BLaER1 treated with 17β-estradiol and CSF1 and Interleukin-3, amounts not matched to agents 10 nM and 100 nM (cell line): Measurements from ENCODE around the gene CPZ.

ENCODE experiments used
- H3K27ac ChIP-seq, 11 experiments: shearing (Covaris generic); formaldehyde crosslinking; 2 replicates each; pipeline ENCODE4 v1.8.1; 2022
- H3K27me3 ChIP-seq, 11 experiments: shearing (Covaris generic); formaldehyde crosslinking; 2 replicates each; pipeline ENCODE4 v1.8.1; 2022
- H3K36me3 ChIP-seq, 11 experiments: shearing (Covaris generic); formaldehyde crosslinking; 2 replicates each; pipeline ENCODE4 v1.8.1; 2022
- H3K4me1 ChIP-seq, 10 experiments: shearing (Covaris generic); formaldehyde crosslinking; 2 replicates each; pipeline ENCODE4 v1.8.1; 2022
- H3K4me2 ChIP-seq, 11 experiments: shearing (Covaris generic); formaldehyde crosslinking; 2 replicates each; pipeline ENCODE4 v1.8.1; 2022
- H3K4me3 ChIP-seq, 10 experiments: shearing (Covaris generic); formaldehyde crosslinking; 2 replicates each; pipeline ENCODE4 v1.8.1; 2022
- H3K9ac ChIP-seq, 11 experiments: shearing (Covaris generic); formaldehyde crosslinking; 2 replicates each; pipeline ENCODE4 v1.8.1; 2022
- H3K9me3 ChIP-seq, 11 experiments: shearing (Covaris generic); formaldehyde crosslinking; replicated peaks in 1 of 11; 2 replicates each; pipeline ENCODE4 v1.8.1; 2022
- H4K20me1 ChIP-seq, 11 experiments: shearing (Covaris generic); formaldehyde crosslinking; 2 replicates each; pipeline ENCODE4 v1.8.1; 2022
- Cebpa-rat ChIP-seq, 11 experiments: shearing (Covaris generic); IDR thresholded peaks; 2 replicates each; pipeline ENCODE4 v1.8.1; 2022

The CPZ gene

GRCh38 chr4:8592366-8593263, at the start of gene CPZ:
TSS of gene CPZ (plus strand) at chr4:8592765. CDS start at chr4:8592834, 69 bp downstream.
- Histone ChIP-seq H3K4me3 (no peak within 1 kb of the TSS; a peak in 2 of 20 replicates), H3K4me1 (peaks cover 10 to 59% (median 26%) of the 10 kb centered on the region in 10 experiments; a peak in 16 of 20 replicates), H4K20me1 (peaks cover 0 to 71% (median 39%) of the 10 kb centered on the region in 11 experiments; a peak in 16 of 22 replicates), H3K4me2 (peak within 1 kb of the TSS in 10 of 11 experiments; percentile 24 to 62 (median 50); a peak in 17 of 22 replicates), H3K27ac (no peak within 1 kb of the TSS), H3K9me3 (no peaks in the 10 kb centered on the region), H3K36me3 (no peaks in the 10 kb centered on the region), H3K27me3 (peaks cover 53 to 73% (median 61%) of the 10 kb centered on the region in 11 experiments), H3K9ac (no peak within 1 kb of the TSS)
- no peak for TF ChIP-seq Cebpa-rat (IDR thresholded peaks at IDR 0.05)

GRCh38 chr4:8542776-8543525, 49.6 kb upstream of the CPZ start:
- Histone ChIP-seq H4K20me1 (peaks cover 0 to 51% (median 22%) of the 10 kb centered on the region in 11 experiments; a peak in 16 of 22 replicates), H3K9ac (no peak overlapping the region), H3K9me3 (peaks cover 0 to 30% (median 0%) of the 10 kb centered on the region in 11 experiments; a peak in 10 of 22 replicates), H3K27me3 (peaks cover 47 to 96% (median 77%) of the 10 kb centered on the region in 11 experiments), H3K36me3 (no peaks in the 10 kb centered on the region), H3K4me1 (peaks cover 48 to 79% (median 70%) of the 10 kb centered on the region in 10 experiments), H3K4me3 (no peak overlapping the region), H3K27ac (no peak overlapping the region), H3K4me2 (peak overlapping the region in 9 of 11 experiments; percentile 42 to 97 (median 93); a peak in 15 of 22 replicates)
- TF ChIP-seq Cebpa-rat (IDR thresholded peaks at IDR 0.05) = no peak

- H4K20me1 ChIP-seq = peaks cover 0 to 55% (median 22%) of the 10 kb centered on the region in 11 experiments; a peak in 16 of 22 replicates
- TF ChIP-seq Cebpa-rat (IDR thresholded peaks at IDR 0.05) = no peak
- peaks cover 0 to 30% (median 0%) of the 10 kb centered on the region in 11 experiments; a peak in 10 of 22 replicates for H3K9me3 ChIP-seq
- peak overlapping the region in 9 of 11 experiments; percentile 89 to 97 (median 93); a peak in 17 of 22 replicates for H3K4me2 ChIP-seq
- H3K27ac ChIP-seq = no peak overlapping the region
- H3K27me3 ChIP-seq = peaks cover 47 to 95% (median 78%) of the 10 kb centered on the region in 11 experiments
- H3K9ac ChIP-seq = no peak overlapping the region
- no peaks in the 10 kb centered on the region for H3K36me3 ChIP-seq
- H3K4me3 ChIP-seq = no peak overlapping the region
- H3K4me1 ChIP-seq = peaks cover 44 to 76% (median 63%) of the 10 kb centered on the region in 10 experiments
Measured at GRCh38 chr4:8543623-8544022, 48.9 kb upstream of the CPZ start.

DNA sequence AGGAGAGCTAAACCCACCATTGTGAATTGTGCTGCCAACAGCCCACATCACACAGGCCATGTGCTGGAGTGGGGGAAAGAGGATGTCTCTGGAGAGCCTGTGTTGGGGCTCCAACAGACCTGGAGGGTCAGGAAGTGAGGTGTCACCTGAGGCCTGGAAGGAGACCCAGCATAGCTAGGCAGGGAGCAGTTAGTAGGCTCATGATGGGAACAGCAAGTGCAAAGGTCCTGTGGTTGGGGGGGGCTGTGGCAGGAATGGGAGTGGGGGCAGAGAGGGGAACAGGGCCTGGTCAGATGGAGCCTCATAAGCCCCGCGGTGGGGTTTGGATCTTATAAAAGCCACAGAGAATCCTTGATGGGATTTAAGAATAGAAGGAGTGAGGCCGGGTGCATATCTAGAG, 48.3 kb upstream of the CPZ start:
- peak overlapping the region; percentile 74 to 97 (median 92) for H3K4me2 ChIP-seq
- peaks cover 47 to 96% (median 81%) of the 10 kb centered on the region in 11 experiments for H3K27me3 ChIP-seq
- TF ChIP-seq Cebpa-rat (IDR thresholded peaks at IDR 0.05) = no peak
- peaks cover 0 to 30% (median 0%) of the 10 kb centered on the region in 11 experiments; a peak in 10 of 22 replicates for H3K9me3 ChIP-seq
- peaks cover 43 to 72% (median 57%) of the 10 kb centered on the region in 10 experiments for H3K4me1 ChIP-seq
- H3K36me3 ChIP-seq = no peaks in the 10 kb centered on the region
- H3K27ac ChIP-seq = no peak overlapping the region
- H3K9ac ChIP-seq = no peak overlapping the region
- H4K20me1 ChIP-seq = peaks cover 0 to 58% (median 22%) of the 10 kb centered on the region in 11 experiments; a peak in 16 of 22 replicates
- H3K4me3 ChIP-seq = peak overlapping the region in 2 of 10 experiments; percentile 18 to 26; a peak in 2 of 20 replicates

- peaks cover 0 to 30% (median 0%) of the 10 kb centered on the region in 11 experiments; a peak in 10 of 22 replicates for H3K9me3 ChIP-seq
- H3K27me3 ChIP-seq = peaks cover 50 to 96% (median 83%) of the 10 kb centered on the region in 11 experiments
- no peak overlapping the region for H3K27ac ChIP-seq
- H3K4me3 ChIP-seq = peak overlapping the region in 7 of 10 experiments; percentile 10 to 54 (median 26); a peak in 8 of 20 replicates
- peak overlapping the region; percentile 74 to 97 (median 92) for H3K4me2 ChIP-seq
- H3K4me1 ChIP-seq = peaks cover 37 to 66% (median 51%) of the 10 kb centered on the region in 10 experiments
- H4K20me1 ChIP-seq = peaks cover 0 to 64% (median 22%) of the 10 kb centered on the region in 11 experiments; a peak in 15 of 22 replicates
- no peaks in the 10 kb centered on the region for H3K36me3 ChIP-seq
- TF ChIP-seq Cebpa-rat (IDR thresholded peaks at IDR 0.05) = no peak
- peak overlapping the region in 2 of 11 experiments; percentile 2 to 32; a peak in 2 of 22 replicates for H3K9ac ChIP-seq
Measured at GRCh38 chr4:8544741-8545438, 47.7 kb upstream of the CPZ start.

GRCh38 chr4:8545439-8545765, 47.2 kb upstream of the CPZ start:
- H3K27ac ChIP-seq = no peak overlapping the region
- H3K4me2 ChIP-seq = peak overlapping the region; percentile 74 to 97 (median 92)
- peaks cover 0 to 30% (median 0%) of the 10 kb centered on the region in 11 experiments; a peak in 10 of 22 replicates for H3K9me3 ChIP-seq
- H3K36me3 ChIP-seq = no peaks in the 10 kb centered on the region
- H3K9ac ChIP-seq = peak overlapping the region in 1 of 11 experiments; percentile 32; a peak in 2 of 22 replicates
- H4K20me1 ChIP-seq = peaks cover 0 to 64% (median 26%) of the 10 kb centered on the region in 11 experiments; a peak in 15 of 22 replicates
- peak overlapping the region in 4 of 10 experiments; percentile 10 to 54 (median 30); a peak in 3 of 20 replicates for H3K4me3 ChIP-seq
- peaks cover 56 to 98% (median 84%) of the 10 kb centered on the region in 11 experiments for H3K27me3 ChIP-seq
- H3K4me1 ChIP-seq = peaks cover 31 to 61% (median 46%) of the 10 kb centered on the region in 10 experiments
- no peak for TF ChIP-seq Cebpa-rat (IDR thresholded peaks at IDR 0.05)

DNA sequence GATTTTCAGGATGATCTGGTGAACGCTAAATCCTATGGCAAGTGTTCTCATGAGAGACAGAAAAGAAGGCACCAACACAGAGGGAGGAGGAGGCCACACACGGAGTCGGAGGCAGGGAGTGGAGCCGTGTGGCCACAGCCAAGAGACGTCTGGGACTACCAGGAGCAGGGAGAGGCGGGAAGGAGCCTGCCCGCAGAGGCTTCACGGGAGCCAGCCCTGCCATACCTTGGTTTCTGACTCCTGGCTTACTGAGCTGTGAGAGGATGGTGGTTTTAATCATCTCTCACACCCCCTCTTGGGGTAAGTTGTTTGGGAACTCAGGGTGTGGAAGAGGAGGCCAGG, 45.8 kb upstream of the CPZ start:
- H4K20me1 ChIP-seq = peaks cover 0 to 64% (median 30%) of the 10 kb centered on the region in 11 experiments; a peak in 15 of 22 replicates
- TF ChIP-seq Cebpa-rat (IDR thresholded peaks at IDR 0.05) = no peak
- H3K4me2 ChIP-seq = peak overlapping the region in 10 of 11 experiments; percentile 1 to 65 (median 39); a peak in 12 of 22 replicates
- H3K9me3 ChIP-seq = peaks cover 0 to 36% (median 6%) of the 10 kb centered on the region in 11 experiments; a peak in 11 of 22 replicates
- peaks cover 61 to 95% (median 85%) of the 10 kb centered on the region in 11 experiments for H3K27me3 ChIP-seq
- no peak overlapping the region for H3K4me3 ChIP-seq
- H3K27ac ChIP-seq = no peak overlapping the region
- H3K4me1 ChIP-seq = peaks cover 28 to 55% (median 43%) of the 10 kb centered on the region in 10 experiments
- H3K9ac ChIP-seq = no peak overlapping the region
- no peaks in the 10 kb centered on the region for H3K36me3 ChIP-seq
